ENCODE data around the gene CEP164. TPM values are rescaled to one million over a fixed set of nuclear protein-coding genes. Genes with fewer than 3 reads are reported as not detected.

The CEP164 gene
- total RNA-seq, 6 experiments from 2014 or later, result 29.0 to 35.6 (median 33.0) TPM

DNA sequence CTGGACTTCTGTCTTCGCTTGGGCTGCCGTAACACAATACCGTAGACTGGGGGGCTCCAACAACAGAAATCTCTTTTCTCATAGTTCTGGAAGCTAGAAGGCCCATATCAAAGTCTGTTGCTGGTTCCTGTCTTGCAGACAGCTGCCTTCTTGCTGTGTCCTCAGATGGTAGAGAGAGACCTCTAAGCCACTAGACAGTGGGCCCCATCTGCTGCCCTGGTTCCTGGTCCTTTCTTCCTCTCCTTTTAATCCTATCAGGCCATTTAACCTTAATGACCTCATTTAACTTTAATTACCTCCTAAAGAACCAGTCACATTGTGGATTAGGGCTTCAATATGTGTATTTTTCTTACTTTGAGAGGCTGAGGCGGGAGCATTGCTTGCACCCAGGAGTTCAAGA is 9.4 kb downstream of the CEP164 start:
- H3K4me1 Mint-ChIP-seq (ENCODE audit: low read depth), result no peaks in the 10 kb centered on the region
- no peak for DNase-seq
- peaks cover 30% of the 10 kb centered on the region for H3K36me3 Mint-ChIP-seq (ENCODE audit: low read depth)
- no peak overlapping the region for H3K4me3 Mint-ChIP-seq
- H3K9me3 Mint-ChIP-seq, result no peaks in the 10 kb centered on the region
- TF ChIP-seq, protein P1, sequence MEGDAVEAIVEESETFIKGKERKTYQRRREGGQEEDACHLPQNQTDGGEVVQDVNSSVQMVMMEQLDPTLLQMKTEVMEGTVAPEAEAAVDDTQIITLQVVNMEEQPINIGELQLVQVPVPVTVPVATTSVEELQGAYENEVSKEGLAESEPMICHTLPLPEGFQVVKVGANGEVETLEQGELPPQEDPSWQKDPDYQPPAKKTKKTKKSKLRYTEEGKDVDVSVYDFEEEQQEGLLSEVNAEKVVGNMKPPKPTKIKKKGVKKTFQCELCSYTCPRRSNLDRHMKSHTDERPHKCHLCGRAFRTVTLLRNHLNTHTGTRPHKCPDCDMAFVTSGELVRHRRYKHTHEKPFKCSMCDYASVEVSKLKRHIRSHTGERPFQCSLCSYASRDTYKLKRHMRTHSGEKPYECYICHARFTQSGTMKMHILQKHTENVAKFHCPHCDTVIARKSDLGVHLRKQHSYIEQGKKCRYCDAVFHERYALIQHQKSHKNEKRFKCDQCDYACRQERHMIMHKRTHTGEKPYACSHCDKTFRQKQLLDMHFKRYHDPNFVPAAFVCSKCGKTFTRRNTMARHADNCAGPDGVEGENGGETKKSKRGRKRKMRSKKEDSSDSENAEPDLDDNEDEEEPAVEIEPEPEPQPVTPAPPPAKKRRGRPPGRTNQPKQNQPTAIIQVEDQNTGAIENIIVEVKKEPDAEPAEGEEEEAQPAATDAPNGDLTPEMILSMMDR (IDR thresholded peaks at IDR 0.05), result no peak
- no peaks in the 10 kb centered on the region; the same call in 1 of the 2 replicates for H3K27me3 Mint-ChIP-seq (ENCODE audit: insufficient read depth)
- no peak overlapping the region for H3K27ac Mint-ChIP-seq

DNA sequence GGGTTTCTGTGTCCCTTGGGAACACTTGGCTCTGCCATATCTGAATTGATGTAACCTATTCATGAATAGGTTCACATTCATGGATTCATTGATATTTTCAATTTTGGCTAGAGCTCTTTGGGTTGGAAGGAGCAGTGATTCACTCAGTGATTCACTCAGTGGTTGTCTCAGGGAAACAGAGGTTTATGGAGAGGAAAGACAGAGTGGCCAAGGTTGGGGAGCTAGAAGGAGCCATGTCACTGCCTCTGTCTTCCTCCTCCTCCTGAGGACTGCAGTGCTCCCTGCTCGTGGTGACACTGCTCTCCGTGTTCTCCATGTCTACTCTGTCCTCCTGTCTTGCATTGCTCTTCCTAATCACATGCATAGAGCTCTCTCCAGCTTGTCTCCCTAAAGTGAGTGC is 17.4 kb downstream of the CEP164 start:
- no peak overlapping the region for H3K4me3 Mint-ChIP-seq
- H3K4me1 Mint-ChIP-seq (ENCODE audit: low read depth), result peaks cover 11% of the 10 kb centered on the region
- no peaks in the 10 kb centered on the region; the same call in 1 of the 2 replicates for H3K27me3 Mint-ChIP-seq (ENCODE audit: insufficient read depth)
- H3K36me3 Mint-ChIP-seq (ENCODE audit: low read depth), result peaks cover 36% of the 10 kb centered on the region
- H3K27ac Mint-ChIP-seq, result peak overlapping the region; percentile 41
- H3K9me3 Mint-ChIP-seq, result no peaks in the 10 kb centered on the region
- TF ChIP-seq, protein P1 (IDR thresholded peaks at IDR 0.05), result no peak
- peak; percentile 19 for DNase-seq

DNA sequence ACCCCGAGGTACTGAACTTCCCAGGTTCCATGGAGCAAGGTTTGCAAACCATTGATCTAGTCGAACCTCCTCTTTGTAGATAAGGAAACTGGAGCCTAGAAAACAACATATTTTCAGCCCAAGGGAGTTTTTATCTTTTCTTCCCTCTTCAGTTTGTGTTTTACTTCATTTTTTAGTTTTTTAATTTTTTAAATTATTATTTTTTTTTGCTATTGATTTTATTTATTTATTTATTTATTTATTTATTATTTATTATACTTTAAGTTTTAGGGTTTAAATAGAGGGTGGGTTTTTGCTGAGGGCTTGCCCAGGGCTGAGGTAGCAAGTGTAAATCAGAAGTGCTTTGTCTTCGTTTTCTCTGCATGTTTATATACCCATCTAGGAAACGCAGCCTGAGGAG is 26.9 kb downstream of the CEP164 start:
- TF ChIP-seq, protein P1 (IDR thresholded peaks at IDR 0.05), result no peak
- Mint-ChIP-seq H3K4me1 (ENCODE audit: low read depth) (no peaks in the 10 kb centered on the region), H3K9me3 (no peaks in the 10 kb centered on the region), H3K27me3 (ENCODE audit: insufficient read depth) (no peaks in the 10 kb centered on the region; the same call in 1 of the 2 replicates), H3K27ac (no peak overlapping the region), H3K36me3 (ENCODE audit: low read depth) (peaks cover 32% of the 10 kb centered on the region), H3K4me3 (no peak overlapping the region)
- no peak for DNase-seq

DNA sequence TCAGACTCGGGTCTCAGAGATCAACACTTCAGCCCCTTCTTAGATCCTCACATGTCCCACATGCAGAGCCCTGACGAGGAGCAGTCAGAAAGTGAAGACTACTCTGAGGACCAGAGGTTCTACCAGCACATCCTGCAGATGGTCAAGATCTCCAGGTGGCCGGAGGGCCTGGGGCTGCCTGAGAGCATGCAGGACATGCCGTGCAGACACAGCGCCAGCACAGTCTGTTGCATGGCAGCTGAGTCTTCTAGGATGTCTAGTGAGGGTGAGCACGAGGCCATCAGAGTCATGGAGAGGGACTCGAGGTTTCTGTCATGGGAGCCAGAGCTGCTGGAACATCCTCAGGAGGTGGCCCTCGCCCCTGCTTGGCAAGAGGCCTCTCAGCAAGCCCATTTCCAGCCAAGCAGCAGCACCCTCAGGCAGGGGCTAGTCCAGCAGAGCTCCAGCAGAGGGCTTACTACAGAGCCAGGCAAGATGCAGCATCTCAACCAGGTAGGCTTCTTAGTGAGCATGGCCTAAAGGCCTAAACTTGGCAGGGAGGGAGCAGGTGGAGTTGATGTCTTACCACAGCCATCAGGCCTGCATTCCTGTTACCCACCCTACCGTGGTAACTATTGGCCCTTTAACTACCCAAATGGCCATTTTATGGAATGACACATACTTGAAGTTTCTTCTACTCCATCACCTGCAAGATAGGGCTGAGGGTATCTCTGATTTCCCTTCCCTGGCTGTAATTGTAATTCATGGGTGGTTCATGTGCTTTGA is 28.7 kb downstream of the CEP164 start:
- DNase-seq, result no peak
- no peaks in the 10 kb centered on the region; the same call in 1 of the 2 replicates for H3K27me3 Mint-ChIP-seq (ENCODE audit: insufficient read depth)
- peaks cover 37% of the 10 kb centered on the region for H3K36me3 Mint-ChIP-seq (ENCODE audit: low read depth)
- no peaks in the 10 kb centered on the region for H3K4me1 Mint-ChIP-seq (ENCODE audit: low read depth)
- no peak overlapping the region for H3K4me3 Mint-ChIP-seq
- H3K27ac Mint-ChIP-seq, result no peak overlapping the region
- H3K9me3 Mint-ChIP-seq, result no peaks in the 10 kb centered on the region
- TF ChIP-seq, protein P1 (IDR thresholded peaks at IDR 0.05), result no peak

DNA sequence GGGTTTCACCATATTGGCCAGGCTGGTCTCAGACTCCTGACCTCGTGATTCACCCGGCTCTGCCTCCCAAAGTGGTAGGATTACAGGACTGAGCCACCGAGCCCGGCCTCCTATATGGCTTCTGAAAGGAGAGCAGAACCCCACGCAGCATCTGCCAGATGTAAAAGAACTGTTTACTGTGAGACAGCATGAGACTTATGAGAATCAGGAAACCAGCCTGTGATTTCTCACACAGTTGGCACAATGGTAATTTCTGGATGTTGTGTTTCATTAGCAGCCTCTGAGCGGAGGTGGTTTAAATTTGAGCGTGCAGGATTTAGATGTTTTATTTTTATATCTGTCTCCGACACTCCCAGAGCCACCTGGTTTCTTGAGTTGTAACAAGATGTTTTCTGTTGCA is 33.8 kb downstream of the CEP164 start:
- Mint-ChIP-seq H3K27ac (no peak overlapping the region), H3K4me3 (no peak overlapping the region), H3K4me1 (ENCODE audit: low read depth) (no peaks in the 10 kb centered on the region), H3K27me3 (ENCODE audit: insufficient read depth) (no peaks in the 10 kb centered on the region; the same call in 1 of the 2 replicates), H3K36me3 (ENCODE audit: low read depth) (peaks cover 40% of the 10 kb centered on the region), H3K9me3 (no peaks in the 10 kb centered on the region)
- TF ChIP-seq, protein P1 (IDR thresholded peaks at IDR 0.05), result no peak
- DNase-seq, result no peak

Data from HFFc6 (cell line).